Hypothalamus (tissue), 51 donors: ENCODE results near the gene KANK2.
A peak's percentile ranks its signal among the peaks of the same experiment; 100 is the strongest.
"Not testable (repeated sequence)": the region's sequence is repeated elsewhere in the genome, so short reads cannot be mapped to it uniquely, and the experiment has no call there.

ENCODE experiments used
- DNase-seq, 51 donors: peaks; one replicate each; lab custom pipeline; 2025; lab: John Stamatoyannopoulos, UW

The KANK2 gene

DNA sequence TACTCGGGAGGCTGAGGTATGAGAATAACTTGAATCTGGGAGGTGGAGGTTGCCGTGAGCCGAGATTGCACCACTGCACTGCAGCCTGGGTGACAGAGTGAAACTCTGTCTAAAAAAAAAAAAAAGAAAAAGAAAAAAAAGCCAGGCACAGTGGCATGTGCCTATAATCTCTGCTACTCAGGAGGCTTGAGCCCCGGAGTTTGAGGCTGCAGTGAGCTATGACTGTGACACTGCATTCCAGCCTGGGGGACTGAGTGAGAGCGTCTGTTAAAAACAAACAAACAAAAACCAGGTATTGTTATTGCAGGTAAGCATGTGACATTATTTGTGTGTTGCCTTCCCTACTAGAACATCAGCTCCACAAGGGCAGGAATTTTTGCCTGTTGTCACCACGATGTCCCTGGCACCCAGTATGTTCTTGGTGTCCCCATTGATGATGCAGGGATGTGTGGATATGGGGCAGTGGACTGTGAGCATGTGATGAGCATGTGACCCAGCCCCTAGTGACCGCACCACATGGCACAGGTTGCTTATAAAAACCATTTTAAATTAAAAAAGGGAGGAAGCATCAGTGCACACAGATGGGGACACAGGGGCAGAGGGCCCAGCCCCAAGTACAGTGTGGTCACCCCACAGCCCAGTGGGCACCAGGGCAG lies 1.6 kb upstream of the KANK2 start:
- DNase-seq, result no peak

DNA sequence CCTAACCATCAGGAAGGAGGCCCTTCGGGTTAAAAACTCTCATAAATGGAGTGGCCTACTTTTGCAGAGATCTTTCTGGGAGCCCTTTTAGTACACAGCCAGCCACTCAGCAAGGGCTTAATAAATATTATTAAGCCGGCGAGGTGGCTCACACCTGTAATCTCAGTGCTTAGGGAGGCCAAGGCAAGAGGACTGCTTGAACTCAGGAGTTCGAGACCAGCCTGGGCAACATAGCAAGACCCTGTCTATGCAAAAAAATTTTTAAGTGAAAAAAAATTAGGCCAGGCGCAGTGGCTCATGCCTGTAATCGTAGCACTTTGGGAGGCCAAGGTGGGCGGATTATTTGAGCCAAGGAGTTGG lies 810 bp upstream of the KANK2 start:
- no peak for DNase-seq

DNA sequence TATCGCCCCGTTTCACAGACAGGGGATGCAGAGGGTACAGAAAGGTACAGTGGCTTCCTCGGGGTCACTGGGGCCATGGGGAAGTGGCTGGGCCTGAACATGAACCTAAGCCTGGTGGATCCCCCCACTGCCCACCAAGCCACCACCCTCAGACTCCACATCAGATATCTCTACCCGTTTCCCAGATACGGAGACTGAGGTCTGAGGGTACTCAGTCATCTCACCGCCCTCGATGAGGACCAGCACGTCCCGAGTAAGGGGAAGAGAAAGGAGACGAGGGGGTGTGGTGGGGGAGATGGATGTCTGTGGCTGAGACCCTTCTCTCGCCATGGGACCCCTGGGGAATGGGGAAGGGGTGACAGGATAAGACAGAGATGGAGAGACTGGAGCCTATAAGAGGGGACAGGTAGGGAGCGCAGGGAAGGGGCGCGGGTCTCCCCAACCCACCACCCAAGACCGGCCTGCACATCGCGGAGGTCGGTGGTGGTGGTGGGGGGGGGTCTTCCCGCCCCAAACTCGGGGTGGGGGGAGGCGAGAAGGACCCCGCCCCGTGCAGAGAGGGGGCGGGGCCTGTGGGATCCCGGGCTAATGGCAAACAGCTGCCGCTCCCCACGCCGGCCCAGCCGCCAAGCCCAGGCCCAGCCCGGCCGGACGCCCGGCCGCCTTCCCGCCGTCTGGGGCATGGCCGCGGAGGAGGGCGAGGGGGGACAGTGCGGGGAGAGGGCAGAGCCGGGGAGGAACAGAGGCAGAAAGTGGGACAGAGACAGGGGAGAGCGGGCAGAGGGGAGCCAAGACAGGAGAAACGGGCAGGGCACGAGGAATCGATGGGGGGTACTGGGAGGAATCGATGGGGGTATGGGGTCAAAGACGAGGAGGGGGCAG lies 698 bp downstream of the KANK2 start:
- DNase-seq, result peak in 5 of 51 donors; percentile 7 to 32 (median 20)

DNA sequence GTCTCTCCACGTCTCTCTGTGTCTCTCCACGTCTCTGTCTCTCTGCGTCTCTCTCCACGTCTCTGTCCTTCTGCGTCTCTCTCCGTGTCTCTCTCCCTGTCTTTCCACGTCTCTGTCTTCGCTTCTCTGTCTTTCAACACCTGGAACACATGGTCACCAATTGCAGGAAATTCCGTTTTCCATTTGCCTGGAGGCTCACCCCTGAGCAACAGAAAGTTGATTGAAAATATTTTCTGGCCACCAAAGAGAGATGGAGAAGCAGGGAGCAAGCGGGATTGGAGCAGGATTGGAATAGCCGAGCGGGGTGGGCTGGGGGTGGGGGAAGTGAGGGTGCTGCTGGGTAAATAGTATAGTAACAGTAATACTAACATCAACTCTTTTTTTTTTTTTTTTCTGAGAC lies 1.7 kb downstream of the KANK2 start:
- DNase-seq, result no peak

GRCh38 chr19:11194656-11195558 lies 2.4 kb downstream of the KANK2 start:
- DNase-seq, result no peak

DNA sequence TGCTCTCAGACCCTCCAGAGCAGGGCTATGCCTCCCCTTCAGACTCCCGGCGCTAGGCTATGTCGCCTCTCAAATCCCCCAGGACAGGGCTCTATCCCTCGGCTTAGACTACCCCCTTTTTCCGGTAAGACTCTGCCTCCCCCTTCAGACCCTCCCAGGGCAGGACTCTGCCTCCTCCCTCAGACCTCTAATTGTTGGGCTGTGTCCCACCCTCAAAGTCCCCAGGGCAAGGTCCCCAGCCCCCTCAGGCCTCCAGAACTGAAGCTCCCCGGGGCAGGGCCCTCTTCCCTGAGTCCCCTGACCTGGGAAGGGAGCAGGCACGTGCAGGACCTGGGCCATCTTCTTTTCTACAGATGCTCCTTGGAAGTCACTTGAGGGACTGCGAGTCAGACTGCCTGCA lies 3.2 kb downstream of the KANK2 start:
- DNase-seq, result no peak

GRCh38 chr19:11192957-11193939 lies 4.1 kb downstream of the KANK2 start:
- DNase-seq, result no peak

DNA sequence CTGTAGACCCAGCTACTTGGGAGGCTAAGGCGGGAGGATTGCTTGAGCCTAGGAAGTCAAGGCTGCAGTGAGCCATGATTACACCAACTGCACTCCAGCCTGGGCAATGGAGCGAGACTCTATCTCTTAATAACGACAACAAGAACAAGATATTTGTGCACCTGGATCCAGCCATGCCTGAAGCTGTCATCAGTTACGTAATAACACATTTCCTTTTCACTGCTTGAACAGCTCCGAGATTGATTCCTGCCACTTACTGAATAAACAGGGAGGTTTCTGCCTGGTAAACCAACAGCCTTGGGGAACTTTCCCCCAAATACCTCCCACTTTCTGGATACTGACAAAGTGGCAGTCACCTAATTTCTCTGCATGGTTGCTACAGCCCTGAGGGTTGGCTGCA lies 5.4 kb downstream of the KANK2 start:
- DNase-seq, result no peak

DNA sequence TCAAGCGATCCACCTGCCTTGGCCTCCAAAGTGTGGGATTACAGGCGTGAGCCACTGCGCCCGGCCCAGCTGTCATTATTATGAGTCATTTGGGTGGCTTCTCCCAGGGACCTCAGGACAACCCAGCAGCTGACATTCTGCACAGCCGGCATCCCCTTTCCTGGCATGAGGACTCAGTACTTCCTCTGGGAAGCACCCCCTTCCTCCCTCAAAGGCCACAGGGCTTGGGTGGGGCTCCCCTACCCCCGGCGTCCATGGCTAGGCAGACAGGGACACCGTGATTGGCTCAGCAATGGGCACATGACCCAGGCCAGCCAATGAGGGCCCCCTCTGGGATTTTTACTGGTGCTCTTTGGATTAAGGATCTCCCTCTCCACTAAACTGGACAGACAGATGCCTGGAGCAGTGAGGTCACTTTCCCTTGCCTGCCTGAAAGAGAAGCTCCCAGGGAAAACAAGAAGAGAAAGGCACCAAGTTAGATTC lies 6.0 kb downstream of the KANK2 start:
- DNase-seq, result no peak

DNA sequence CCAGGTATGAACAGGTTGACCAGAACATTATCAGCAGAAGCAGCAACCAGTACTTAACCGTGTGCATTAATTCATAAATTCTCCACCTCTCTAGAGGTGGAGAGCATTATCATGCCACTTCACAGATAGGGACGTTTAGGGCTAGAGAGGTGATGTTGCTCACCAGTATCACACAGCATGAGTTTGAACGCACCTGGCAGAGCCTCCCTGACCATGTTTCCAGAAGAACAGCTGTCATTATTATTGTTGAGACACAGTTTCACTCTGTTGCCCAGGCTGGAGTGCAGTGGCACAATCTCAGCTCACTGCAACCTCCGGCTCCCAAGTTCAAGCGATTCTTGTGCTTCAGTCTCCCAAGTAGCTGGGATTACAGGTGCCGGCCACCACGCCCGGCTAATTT lies 6.8 kb downstream of the KANK2 start:
- no peak for DNase-seq

GRCh38 chr19:11187441-11187840 lies 9.9 kb downstream of the KANK2 start:
- no peak for DNase-seq

DNA sequence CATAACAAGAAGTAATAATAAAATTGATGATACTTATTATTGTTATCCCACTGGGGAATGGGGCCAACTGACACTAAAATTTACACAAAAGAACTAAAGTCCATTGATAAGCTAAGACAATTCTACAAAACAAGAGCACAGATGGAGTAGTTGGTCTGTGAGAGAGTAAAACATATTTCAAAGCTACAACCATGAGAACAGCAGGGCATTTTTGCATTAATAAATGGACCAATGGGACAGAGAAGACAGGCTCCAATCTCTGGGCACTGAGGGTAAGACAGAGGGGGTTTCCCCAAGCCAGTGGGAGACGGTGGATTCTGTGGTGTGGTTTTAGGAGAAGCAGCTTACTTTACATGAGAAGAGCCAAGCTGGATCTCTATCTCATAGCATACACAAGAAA lies 14.4 kb downstream of the KANK2 start:
- no peak for DNase-seq

DNA sequence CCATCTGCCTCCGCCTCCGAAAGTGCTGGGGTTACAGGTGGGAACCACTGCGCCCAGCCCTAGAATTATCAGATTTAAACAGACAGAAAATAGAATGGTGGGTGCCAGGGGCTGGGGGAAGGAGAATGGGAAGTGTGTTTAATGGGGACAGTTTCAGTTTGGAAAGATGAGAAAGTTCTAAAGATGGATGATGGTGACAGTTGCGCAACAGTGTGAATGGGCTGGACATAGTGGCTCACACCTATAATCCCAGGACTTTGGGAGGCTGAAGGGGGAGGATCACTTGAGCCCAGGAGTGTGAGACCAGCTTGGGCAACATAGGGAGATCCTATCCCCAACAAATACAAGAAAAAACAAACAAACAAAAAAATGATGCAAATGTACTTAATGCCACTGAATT lies 15.9 kb downstream of the KANK2 start:
- DNase-seq, result no peak

DNA sequence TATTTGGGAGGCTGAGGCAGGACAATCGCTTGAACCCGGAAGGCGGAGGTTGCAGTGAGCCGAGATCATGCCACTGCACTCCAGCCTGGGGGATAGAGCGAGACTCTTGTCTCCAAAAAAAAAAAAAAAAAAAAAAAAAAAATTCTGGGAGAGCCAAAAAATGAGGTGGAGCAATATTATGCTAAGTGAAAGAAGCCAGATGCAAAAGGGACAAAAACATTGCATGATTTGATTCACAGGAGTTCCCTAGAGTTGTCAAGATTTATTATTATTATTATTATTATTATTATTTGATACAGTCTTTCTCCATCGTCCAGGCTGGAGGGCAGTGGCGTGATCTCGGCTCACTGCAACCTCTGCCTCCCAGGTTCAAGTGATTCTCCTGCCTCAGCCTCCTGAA lies 16.4 kb downstream of the KANK2 start:
- not testable (repeated sequence) for DNase-seq

- DNase-seq, result no peak
Measured at GRCh38 chr19:11180346-11180745, 17.0 kb downstream of the KANK2 start.

DNA sequence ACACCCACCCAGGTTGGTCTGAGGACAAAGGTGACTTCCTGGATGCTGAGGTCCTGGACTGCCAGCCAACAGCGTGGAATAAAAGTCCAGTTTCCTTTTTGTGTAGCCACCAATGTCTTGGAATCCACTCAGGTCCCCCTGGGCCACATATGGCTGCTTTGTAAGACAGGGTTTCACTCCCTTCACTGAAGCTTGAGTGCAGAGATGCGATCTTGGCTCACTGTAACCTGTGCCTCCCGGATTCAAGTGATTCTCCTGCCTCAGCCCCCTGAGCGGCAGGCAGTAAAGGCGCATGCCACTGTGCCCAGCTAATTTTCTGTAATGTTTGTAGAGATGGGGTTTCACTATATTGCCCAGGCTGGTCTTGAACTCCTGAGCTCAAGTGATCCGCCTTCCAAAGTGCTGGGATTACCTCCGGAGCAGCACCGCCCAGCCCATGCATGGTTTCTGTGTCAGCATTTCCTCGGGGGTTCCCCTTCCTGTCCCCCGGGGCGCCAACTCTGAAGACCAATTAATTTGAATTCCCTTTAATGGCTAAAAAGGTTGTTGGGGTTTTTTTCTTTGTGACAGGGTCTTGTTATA lies 17.5 kb downstream of the KANK2 start:
- DNase-seq, result no peak

GRCh38 chr19:11179145-11179465 lies 18.2 kb downstream of the KANK2 start:
- not testable (repeated sequence) for DNase-seq

GRCh38 chr19:11177592-11177991 lies 19.8 kb downstream of the KANK2 start:
- DNase-seq, result no peak

GRCh38 chr19:11176466-11177193 lies 20.7 kb downstream of the KANK2 start:
- no peak for DNase-seq
